Esophagus squamous epithelium (tissue), 4 donors: Measurements from ENCODE around the gene MTCL1.

Experiments used
- POLR2A ChIP-seq, 4 donors: fragments of 450-650 bp; IDR thresholded peaks; one replicate each; pipeline ENCODE4 v1.6.1; 2017; ENCODE audit warnings: antibody characterized with exemption in 4 of 4, mild to moderate bottlenecking in 4 of 4, moderate library complexity in 3 of 4
- TF ChIP-seq, protein P1 (sequence below), 6 experiments: fragments of 450-650 bp in 4 of 6; fragments of 200-600 bp in 2 of 6; sonication (generic) in 2 of 6; IDR thresholded peaks; one replicate each; pipeline ENCODE4 v1.5.1; 2016 to 2019; ENCODE audit warnings: antibody characterized with exemption in 6 of 6, mild to moderate bottlenecking in 4 of 6, moderate library complexity in 4 of 6

DNA sequence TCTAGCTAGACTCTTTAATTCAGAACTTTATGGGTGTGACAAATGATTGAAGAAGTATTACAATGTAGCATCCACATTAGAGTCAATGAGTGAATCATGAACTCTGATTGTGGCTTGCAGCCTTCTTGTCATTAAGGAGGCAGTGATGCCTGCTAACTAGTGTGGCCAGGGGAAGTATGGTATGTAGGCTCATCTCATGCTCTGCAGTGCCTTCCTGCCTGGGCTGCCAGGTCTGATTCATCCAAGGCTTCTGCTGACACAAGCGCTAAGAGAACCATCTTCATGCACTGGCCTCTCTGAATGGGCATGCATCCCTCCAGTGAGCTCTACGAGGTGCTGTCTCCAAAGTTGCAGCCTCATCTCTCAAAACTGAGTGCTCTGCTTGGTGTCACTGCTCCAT, 144.3 kb downstream of the MTCL1 start:
- TF ChIP-seq, protein P1, sequence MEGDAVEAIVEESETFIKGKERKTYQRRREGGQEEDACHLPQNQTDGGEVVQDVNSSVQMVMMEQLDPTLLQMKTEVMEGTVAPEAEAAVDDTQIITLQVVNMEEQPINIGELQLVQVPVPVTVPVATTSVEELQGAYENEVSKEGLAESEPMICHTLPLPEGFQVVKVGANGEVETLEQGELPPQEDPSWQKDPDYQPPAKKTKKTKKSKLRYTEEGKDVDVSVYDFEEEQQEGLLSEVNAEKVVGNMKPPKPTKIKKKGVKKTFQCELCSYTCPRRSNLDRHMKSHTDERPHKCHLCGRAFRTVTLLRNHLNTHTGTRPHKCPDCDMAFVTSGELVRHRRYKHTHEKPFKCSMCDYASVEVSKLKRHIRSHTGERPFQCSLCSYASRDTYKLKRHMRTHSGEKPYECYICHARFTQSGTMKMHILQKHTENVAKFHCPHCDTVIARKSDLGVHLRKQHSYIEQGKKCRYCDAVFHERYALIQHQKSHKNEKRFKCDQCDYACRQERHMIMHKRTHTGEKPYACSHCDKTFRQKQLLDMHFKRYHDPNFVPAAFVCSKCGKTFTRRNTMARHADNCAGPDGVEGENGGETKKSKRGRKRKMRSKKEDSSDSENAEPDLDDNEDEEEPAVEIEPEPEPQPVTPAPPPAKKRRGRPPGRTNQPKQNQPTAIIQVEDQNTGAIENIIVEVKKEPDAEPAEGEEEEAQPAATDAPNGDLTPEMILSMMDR (IDR thresholded peaks at IDR 0.05), result no peak
- TF ChIP-seq POLR2A (IDR thresholded peaks at IDR 0.05), result no peak
